Suprapubic skin (tissue), 4 donors: ENCODE measurements around the gene PDE11A. TPM values are rescaled to one million over a fixed set of nuclear protein-coding genes. Genes with fewer than 3 reads are reported as not detected.

ENCODE experiments used
- DNase-seq, 2 donors: peaks; one replicate each; pipeline ENCODE4 v3.0.0-alpha.2; 2019; ENCODE audit warnings: low spot score in 2 of 2
- H3K27ac ChIP-seq: fragments of 200-600 bp; sonication (generic); one replicate; pipeline ENCODE4 v1.5.1; 2019
- H3K27me3 ChIP-seq: fragments of 200-600 bp; sonication (generic); one replicate; pipeline ENCODE4 v1.5.1; 2019
- H3K36me3 ChIP-seq: fragments of 200-600 bp; sonication (generic); one replicate; pipeline ENCODE4 v1.5.1; 2019
- H3K4me1 ChIP-seq: fragments of 200-600 bp; sonication (generic); one replicate; pipeline ENCODE4 v1.5.1; 2019
- H3K4me3 ChIP-seq: fragments of 200-600 bp; sonication (generic); one replicate; pipeline ENCODE4 v1.5.1; 2019; ENCODE audit warnings: mild to moderate bottlenecking
- H3K9me3 ChIP-seq: fragments of 200-600 bp; sonication (generic); one replicate; pipeline ENCODE4 v1.5.1; 2019
- CTCF ChIP-seq, 2 donors: fragments of 200-600 bp in 1 of 2; fragments of 450-650 bp in 1 of 2; sonication (generic) in 1 of 2; IDR thresholded peaks; one replicate each; pipeline ENCODE4 v1.5.1; 2016 to 2019; ENCODE audit warnings: antibody characterized with exemption in 2 of 2, mild to moderate bottlenecking in 1 of 2, moderate library complexity in 1 of 2
- EP300 ChIP-seq: sonication (generic); formaldehyde crosslinking; IDR thresholded peaks from one replicate; pipeline ENCODE4 v1.6.1; 2017; ENCODE audit warnings: antibody characterized with exemption
- POLR2A ChIP-seq, 2 donors: fragments of 450-650 bp; IDR thresholded peaks; one replicate each; pipeline ENCODE4 v1.6.1; 2017; ENCODE audit warnings: antibody characterized with exemption in 2 of 2, mild to moderate bottlenecking in 2 of 2, moderate library complexity in 2 of 2
- POLR2AphosphoS5 ChIP-seq, 3 donors: sonication (generic); formaldehyde crosslinking; IDR thresholded peaks; one replicate each; pipeline ENCODE4 v1.6.1; 2017; ENCODE audit warnings: antibody characterized with exemption in 3 of 3
- WGBS: methylation state at CpG from one replicate; pipeline ENCODE4 v1.1.5; 2018; 5-methylcytosine and 5-hydroxymethylcytosine counted together
- total RNA-seq, 4 donors: library from RNA; depleted of rRNA; stranded (reverse); fragments of >200 nt; gene quantifications; one replicate each; pipeline ENCODE4 v1.1.0, GENCODE V29; 2016

The PDE11A gene
- total RNA-seq, 4 donors from 2014 or later: 0.08 to 1.0 (median 0.36) TPM

GRCh38 chr2:177983183-177983788, 89.3 kb downstream of the PDE11A start:
- Histone ChIP-seq H3K27me3 (no peaks in the 10 kb centered on the region), H3K4me3 (no peak overlapping the region), H3K27ac (no peak overlapping the region), H3K36me3 (no peaks in the 10 kb centered on the region), H3K4me1 (no peaks in the 10 kb centered on the region), H3K9me3 (no peaks in the 10 kb centered on the region)
- TF ChIP-seq POLR2A (IDR thresholded peaks at IDR 0.05) (no peak), POLR2AphosphoS5 (IDR thresholded peaks at IDR 0.05) (no peak), EP300 (no peak), CTCF (IDR thresholded peaks at IDR 0.05) (peak in 1 of 2 donors; percentile 63)
- no peak for DNase-seq
- 6% methylated on average over 2 of the region's 2 CpGs for WGBS

GRCh38 chr2:177972782-177973181, 99.8 kb downstream of the PDE11A start:
- DNase-seq: no peak
- Histone ChIP-seq H3K27me3 (no peaks in the 10 kb centered on the region), H3K27ac (no peak overlapping the region), H3K4me1 (no peaks in the 10 kb centered on the region), H3K4me3 (no peak overlapping the region), H3K36me3 (no peaks in the 10 kb centered on the region), H3K9me3 (no peaks in the 10 kb centered on the region)
- TF ChIP-seq CTCF (IDR thresholded peaks at IDR 0.05): no peak
- TF ChIP-seq POLR2AphosphoS5 (IDR thresholded peaks at IDR 0.05): no peak
- WGBS: 89% methylated on average over 8 of the region's 8 CpGs

- Histone ChIP-seq H3K9me3 (no peaks in the 10 kb centered on the region), H3K27ac (no peak overlapping the region)
- DNase-seq: no peak
These were observed 100.5 kb downstream of the PDE11A start for GRCh38 chr2:177972123-177972522.

GRCh38 chr2:177970670-177971454, 101.7 kb downstream of the PDE11A start:
- Histone ChIP-seq H3K4me1 (no peaks in the 10 kb centered on the region), H3K36me3 (no peaks in the 10 kb centered on the region), H3K27me3 (no peaks in the 10 kb centered on the region), H3K27ac (no peak overlapping the region), H3K4me3 (no peak overlapping the region), H3K9me3 (no peaks in the 10 kb centered on the region)
- DNase-seq: no peak
- TF ChIP-seq POLR2AphosphoS5 (IDR thresholded peaks at IDR 0.05) (no peak), EP300 (no peak), POLR2A (IDR thresholded peaks at IDR 0.05) (no peak), CTCF (IDR thresholded peaks at IDR 0.05) (no peak)
- WGBS: 78% methylated on average over 3 of the region's 3 CpGs

More at GRCh38 chr2:177972123-177972522, 100.5 kb downstream of the PDE11A start:
- no peaks in the 10 kb centered on the region for H3K4me1 ChIP-seq
- no peaks in the 10 kb centered on the region for H3K36me3 ChIP-seq
- H3K27me3 ChIP-seq: no peaks in the 10 kb centered on the region
- no peak for TF ChIP-seq EP300
- no peak for TF ChIP-seq POLR2AphosphoS5 (IDR thresholded peaks at IDR 0.05)
- TF ChIP-seq POLR2A (IDR thresholded peaks at IDR 0.05): no peak
- TF ChIP-seq CTCF (IDR thresholded peaks at IDR 0.05): no peak
- no peak overlapping the region for H3K4me3 ChIP-seq

GRCh38 chr2:177964892-177965291, 107.7 kb downstream of the PDE11A start:
- DNase-seq: no peak
- H3K4me1 ChIP-seq: no peaks in the 10 kb centered on the region
- TF ChIP-seq POLR2A (IDR thresholded peaks at IDR 0.05) (no peak), CTCF (IDR thresholded peaks at IDR 0.05) (no peak), POLR2AphosphoS5 (IDR thresholded peaks at IDR 0.05) (no peak), EP300 (no peak)
- no peak overlapping the region for H3K27ac ChIP-seq
- no peaks in the 10 kb centered on the region for H3K36me3 ChIP-seq
- no peak overlapping the region for H3K4me3 ChIP-seq
- 42% methylated on average over 1 of the region's 1 CpG for WGBS
- H3K27me3 ChIP-seq: no peaks in the 10 kb centered on the region
- H3K9me3 ChIP-seq: no peaks in the 10 kb centered on the region
